ENCODE results near the gene ELAC1.

DNA sequence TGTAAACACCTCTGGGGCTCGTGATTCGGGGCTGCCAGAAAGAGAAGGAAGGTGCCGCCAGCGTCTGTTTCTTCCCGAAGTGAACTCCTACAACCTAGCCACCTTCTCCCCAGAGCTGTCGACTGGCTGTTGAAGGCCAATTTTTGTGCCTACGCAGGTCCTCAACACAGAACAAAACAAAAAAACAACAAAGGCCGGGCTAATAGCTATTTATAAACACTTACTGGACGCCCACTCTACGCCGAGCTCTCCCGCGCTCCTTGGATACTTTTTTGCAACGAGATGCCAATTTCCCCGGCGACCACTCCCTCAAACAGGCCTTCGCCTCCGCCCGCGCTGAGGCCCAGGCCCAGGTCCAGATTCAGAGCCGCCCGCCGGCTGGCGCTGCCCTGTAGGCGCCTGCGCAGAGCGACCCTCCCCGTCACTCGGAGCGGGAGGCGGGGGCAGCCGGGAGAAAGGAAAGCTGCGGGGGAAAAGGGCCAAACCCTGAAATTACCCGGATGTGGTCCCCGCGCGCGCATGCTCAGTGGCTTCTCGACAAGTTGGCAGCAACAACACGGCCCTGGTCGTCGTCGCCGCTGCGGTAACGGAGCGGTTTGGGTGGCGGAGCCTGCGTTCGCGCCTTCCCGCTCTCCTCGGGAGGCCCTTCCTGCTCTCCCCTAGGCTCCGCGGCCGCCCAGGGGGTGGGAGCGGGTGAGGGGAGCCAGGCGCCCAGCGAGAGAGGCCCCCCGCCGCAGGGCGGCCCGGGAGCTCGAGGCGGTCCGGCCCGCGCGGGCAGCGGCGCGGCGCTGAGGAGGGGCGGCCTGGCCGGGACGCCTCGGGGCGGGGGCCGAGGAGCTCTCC, 62.1 kb downstream of the ELAC1 start, which contains the start of gene SMAD4:
- TF ChIP-seq, protein P1, sequence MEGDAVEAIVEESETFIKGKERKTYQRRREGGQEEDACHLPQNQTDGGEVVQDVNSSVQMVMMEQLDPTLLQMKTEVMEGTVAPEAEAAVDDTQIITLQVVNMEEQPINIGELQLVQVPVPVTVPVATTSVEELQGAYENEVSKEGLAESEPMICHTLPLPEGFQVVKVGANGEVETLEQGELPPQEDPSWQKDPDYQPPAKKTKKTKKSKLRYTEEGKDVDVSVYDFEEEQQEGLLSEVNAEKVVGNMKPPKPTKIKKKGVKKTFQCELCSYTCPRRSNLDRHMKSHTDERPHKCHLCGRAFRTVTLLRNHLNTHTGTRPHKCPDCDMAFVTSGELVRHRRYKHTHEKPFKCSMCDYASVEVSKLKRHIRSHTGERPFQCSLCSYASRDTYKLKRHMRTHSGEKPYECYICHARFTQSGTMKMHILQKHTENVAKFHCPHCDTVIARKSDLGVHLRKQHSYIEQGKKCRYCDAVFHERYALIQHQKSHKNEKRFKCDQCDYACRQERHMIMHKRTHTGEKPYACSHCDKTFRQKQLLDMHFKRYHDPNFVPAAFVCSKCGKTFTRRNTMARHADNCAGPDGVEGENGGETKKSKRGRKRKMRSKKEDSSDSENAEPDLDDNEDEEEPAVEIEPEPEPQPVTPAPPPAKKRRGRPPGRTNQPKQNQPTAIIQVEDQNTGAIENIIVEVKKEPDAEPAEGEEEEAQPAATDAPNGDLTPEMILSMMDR (conservative IDR thresholded peaks at IDR 0.05; ENCODE audit: low read depth, low read length), result no peak
- TF ChIP-seq EZH2 (IDR thresholded peaks at IDR 0.05; ENCODE audit: low read length, unreplicated experiment) (no peak), EZH2phosphoT487 (IDR thresholded peaks at IDR 0.05; ENCODE audit: borderline replicate concordance, low read length) (no peak)

Data from PC-3 (cell line).